MCF 10A (cell line): ENCODE results near the gene ANKRD26. TPM values are rescaled to one million over a fixed set of nuclear protein-coding genes. Genes with fewer than 3 reads are reported as not detected.

Experiments
- BruUV-seq: library from RNA; stranded (reverse); fragments of 400-500 nt; replicated peaks from 2 replicates; lab custom pipeline; 2021; lab: Mats Ljungman, UMichigan
- CTCF ChIA-PET: fragments of 300-600 bp; sonication (Branson Sonifier 250); formaldehyde crosslinking; extraction: SDS; loops from one replicate; lab custom pipeline; 2021; ENCODE audit warnings: antibody characterized with exemption, inconsistent platforms; lab: Yijun Ruan, JAX
- POLR2A ChIA-PET: fragments of 300-600, 350-650 bp; sonication (Branson Sonifier 250); formaldehyde crosslinking; extraction: SDS; loops from one replicate; lab custom pipeline; 2020; ENCODE audit warnings: antibody characterized with exemption, inconsistent platforms; lab: Yijun Ruan, JAX
- DNase-seq: peaks from one replicate; pipeline ENCODE4 v3.0.0-alpha.2; 2018; ENCODE audit not compliant: unreplicated experiment
- H3K27ac Mint-ChIP-seq: one replicate; pipeline ENCODE4 v1.8.0; 2022; ENCODE audit warnings: mild to moderate bottlenecking, low read depth, mixed read lengths; ENCODE audit not compliant: unreplicated experiment
- H3K27me3 Mint-ChIP-seq: one replicate; pipeline ENCODE4 v1.8.0; 2022; ENCODE audit warnings: mixed read lengths; ENCODE audit not compliant: insufficient read depth, unreplicated experiment
- H3K36me3 Mint-ChIP-seq: one replicate; pipeline ENCODE4 v1.8.0; 2022; ENCODE audit warnings: mild to moderate bottlenecking, moderate library complexity, mixed read lengths; ENCODE audit not compliant: insufficient read depth, unreplicated experiment
- H3K4me1 Mint-ChIP-seq: one replicate; pipeline ENCODE4 v1.8.0; 2022; ENCODE audit warnings: mixed read lengths; ENCODE audit not compliant: insufficient read depth, unreplicated experiment
- H3K4me3 Mint-ChIP-seq: one replicate; pipeline ENCODE4 v1.8.0; 2022; ENCODE audit warnings: mild to moderate bottlenecking, moderate library complexity, mixed read lengths; ENCODE audit not compliant: unreplicated experiment
- H3K9me3 Mint-ChIP-seq: one replicate; pipeline ENCODE4 v1.8.0; 2022; ENCODE audit warnings: mixed read lengths; ENCODE audit not compliant: unreplicated experiment
- intact Hi-C: fragments of 100-400 bp; cut with micrococcal nuclease; formaldehyde crosslinking; loops from 2 replicates; pipeline ENCODE4 v1.14.1; 2022
- total RNA-seq: library from RNA; stranded (reverse); gene quantifications from 2 replicates; pipeline ENCODE4 v1.2.3, GENCODE V29; 2022
- TF ChIP-seq, protein P1 (sequence below): fragments of 200-600 bp; IDR thresholded peaks from one replicate; pipeline ENCODE4 v1.8.0; 2022; ENCODE audit warnings: antibody characterized with exemption, mild to moderate bottlenecking; ENCODE audit not compliant: unreplicated experiment

ANKRD26 gene
- total RNA-seq, 1 experiment from 2014 or later: 6.5 TPM

DNA sequence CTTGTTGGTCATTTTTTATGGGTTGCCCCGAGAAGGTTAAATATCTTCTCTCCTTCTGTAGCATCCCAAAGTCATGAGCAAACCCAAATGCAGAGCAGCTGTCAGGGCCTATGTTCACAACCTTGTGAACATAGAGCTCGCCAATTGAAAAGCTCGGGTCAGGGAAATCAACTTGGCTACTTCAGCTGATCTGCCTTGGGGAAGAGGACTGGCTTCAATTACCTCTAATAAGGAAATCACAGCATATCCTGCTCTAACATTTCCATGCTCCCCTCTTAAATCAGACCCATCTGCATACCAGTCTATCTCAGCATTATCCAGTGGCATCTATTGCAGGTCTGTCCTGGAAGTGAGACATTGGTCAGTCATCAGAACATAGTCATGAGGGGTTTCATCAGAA, 105.6 kb downstream of the ANKRD26 start:
- TF ChIP-seq, protein P1, sequence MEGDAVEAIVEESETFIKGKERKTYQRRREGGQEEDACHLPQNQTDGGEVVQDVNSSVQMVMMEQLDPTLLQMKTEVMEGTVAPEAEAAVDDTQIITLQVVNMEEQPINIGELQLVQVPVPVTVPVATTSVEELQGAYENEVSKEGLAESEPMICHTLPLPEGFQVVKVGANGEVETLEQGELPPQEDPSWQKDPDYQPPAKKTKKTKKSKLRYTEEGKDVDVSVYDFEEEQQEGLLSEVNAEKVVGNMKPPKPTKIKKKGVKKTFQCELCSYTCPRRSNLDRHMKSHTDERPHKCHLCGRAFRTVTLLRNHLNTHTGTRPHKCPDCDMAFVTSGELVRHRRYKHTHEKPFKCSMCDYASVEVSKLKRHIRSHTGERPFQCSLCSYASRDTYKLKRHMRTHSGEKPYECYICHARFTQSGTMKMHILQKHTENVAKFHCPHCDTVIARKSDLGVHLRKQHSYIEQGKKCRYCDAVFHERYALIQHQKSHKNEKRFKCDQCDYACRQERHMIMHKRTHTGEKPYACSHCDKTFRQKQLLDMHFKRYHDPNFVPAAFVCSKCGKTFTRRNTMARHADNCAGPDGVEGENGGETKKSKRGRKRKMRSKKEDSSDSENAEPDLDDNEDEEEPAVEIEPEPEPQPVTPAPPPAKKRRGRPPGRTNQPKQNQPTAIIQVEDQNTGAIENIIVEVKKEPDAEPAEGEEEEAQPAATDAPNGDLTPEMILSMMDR: no peak
- BruUV-seq: no TSS peak
- ChIA-PET POLR2A (no interaction called here), CTCF (interaction anchor here (0.7 kb wide), 1 partner anchor 23 kb away, joined by 3 read pairs; no protein-coding TSS in a partner anchor)
- Mint-ChIP-seq H3K36me3 (peaks cover 5% of the 10 kb centered on the region), H3K4me1 (no peaks in the 10 kb centered on the region), H3K9me3 (no peaks in the 10 kb centered on the region), H3K27ac (no peak overlapping the region), H3K27me3 (no peaks in the 10 kb centered on the region), H3K4me3 (no peak overlapping the region)
- DNase-seq: no peak
- intact Hi-C loops: no loop called here

DNA sequence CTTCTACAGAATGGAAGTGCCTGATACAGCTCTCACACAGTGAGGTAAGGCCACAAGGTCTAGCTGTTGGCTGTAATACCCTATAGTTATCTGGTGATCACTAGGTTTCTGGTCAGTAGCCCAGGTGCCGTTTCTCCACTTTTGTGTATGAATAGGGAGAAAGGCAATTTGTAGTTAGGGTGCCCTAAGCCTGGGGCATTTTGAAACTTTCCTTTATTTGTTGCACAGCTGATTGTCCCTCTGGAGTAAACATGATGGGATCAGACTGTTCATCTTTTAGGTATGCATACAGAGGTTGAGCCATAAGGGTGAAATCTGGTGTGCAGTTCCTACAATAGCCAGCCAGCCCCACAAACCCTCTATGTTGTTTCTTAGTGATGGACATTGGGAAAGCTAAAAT, 112.4 kb downstream of the ANKRD26 start:
- BruUV-seq: no TSS peak
- no peaks in the 10 kb centered on the region for H3K36me3 Mint-ChIP-seq
- ChIA-PET CTCF (no interaction called here), POLR2A (no interaction called here)
- no peaks in the 10 kb centered on the region for H3K4me1 Mint-ChIP-seq
- TF ChIP-seq, protein P1: no peak
- no peaks in the 10 kb centered on the region for H3K27me3 Mint-ChIP-seq
- DNase-seq: no peak
- H3K9me3 Mint-ChIP-seq: no peaks in the 10 kb centered on the region
- intact Hi-C loops: no loop called here
- no peak overlapping the region for H3K4me3 Mint-ChIP-seq
- no peak overlapping the region for H3K27ac Mint-ChIP-seq

DNA sequence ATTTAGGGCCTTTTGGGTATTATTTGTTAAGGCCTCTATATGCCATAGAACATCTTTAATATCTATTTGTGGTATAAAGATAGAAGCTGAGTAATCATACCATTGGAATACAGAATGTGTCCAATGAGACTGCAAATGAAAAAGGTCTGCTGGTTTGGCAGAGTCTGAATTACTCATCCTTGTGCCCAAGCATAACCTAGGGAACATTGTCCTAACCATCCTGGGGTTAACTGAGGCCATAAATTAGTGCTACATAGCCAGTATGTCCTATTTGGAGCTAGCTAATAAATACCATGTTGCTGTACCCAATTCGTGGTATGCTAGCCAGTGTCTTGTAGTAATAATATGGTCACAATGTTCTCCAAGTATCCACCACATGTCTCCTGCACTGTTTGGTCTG, 117.1 kb downstream of the ANKRD26 start:
- POLR2A ChIA-PET: no interaction called here
- H3K27me3 Mint-ChIP-seq: no peaks in the 10 kb centered on the region
- no peaks in the 10 kb centered on the region for H3K9me3 Mint-ChIP-seq
- TF ChIP-seq, protein P1: no peak
- CTCF ChIA-PET: no interaction called here
- no peak for DNase-seq
- intact Hi-C loops: no loop called here
- H3K4me3 Mint-ChIP-seq: no peak overlapping the region
- no peak overlapping the region for H3K27ac Mint-ChIP-seq
- H3K4me1 Mint-ChIP-seq: no peaks in the 10 kb centered on the region
- H3K36me3 Mint-ChIP-seq: no peaks in the 10 kb centered on the region
- BruUV-seq: no TSS peak

DNA sequence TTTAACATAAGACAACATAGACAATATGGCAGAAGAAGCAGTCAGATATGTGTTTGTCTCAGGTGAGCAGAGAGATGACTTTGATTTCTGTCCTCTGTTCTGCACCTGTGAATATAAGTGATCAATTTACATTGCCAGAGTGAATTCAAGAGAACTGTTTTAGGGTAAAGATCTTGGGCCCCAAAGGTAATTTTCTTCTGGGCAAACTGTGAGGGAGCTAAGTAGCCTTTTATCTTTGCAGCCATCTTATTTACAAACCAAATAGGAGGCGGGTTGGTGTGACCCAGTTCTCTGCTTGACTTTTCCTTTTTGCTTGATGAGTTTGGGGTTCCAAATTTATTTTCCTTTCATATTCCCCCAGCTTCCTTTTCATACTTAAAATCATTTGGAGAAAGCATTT, 118.2 kb downstream of the ANKRD26 start:
- Mint-ChIP-seq H3K9me3 (no peaks in the 10 kb centered on the region), H3K27ac (no peak overlapping the region), H3K4me1 (no peaks in the 10 kb centered on the region), H3K27me3 (no peaks in the 10 kb centered on the region), H3K36me3 (no peaks in the 10 kb centered on the region), H3K4me3 (no peak overlapping the region)
- intact Hi-C loops: no loop called here
- DNase-seq: no peak
- ChIA-PET POLR2A (no interaction called here), CTCF (no interaction called here)
- BruUV-seq: no TSS peak
- TF ChIP-seq, protein P1: no peak
